Measurements from ENCODE around the gene OR2Y1.

OR2Y1 gene

DNA sequence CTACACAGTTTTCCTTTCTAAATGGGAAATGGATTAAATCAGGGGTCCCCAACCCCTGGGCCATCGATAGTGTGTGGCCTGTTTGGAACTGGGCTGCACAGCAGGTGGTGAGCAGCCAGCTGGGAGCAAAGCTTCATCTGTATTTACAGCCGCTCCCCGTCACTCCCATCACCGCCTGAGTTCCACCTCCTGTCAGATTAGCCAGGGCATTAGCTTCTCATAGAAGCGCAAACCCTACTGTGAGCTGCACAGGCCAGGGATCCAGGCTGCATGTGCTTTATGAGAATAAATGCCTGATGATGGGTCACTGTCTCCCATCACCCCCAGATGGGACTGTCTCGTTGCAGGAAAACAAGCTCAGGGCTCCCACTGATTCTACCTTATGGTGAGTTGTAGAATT is 49.3 kb downstream of the OR2Y1 start:
- DNase-seq (ENCODE audit: low read depth): no peak
- TF ChIP-seq, protein P1, sequence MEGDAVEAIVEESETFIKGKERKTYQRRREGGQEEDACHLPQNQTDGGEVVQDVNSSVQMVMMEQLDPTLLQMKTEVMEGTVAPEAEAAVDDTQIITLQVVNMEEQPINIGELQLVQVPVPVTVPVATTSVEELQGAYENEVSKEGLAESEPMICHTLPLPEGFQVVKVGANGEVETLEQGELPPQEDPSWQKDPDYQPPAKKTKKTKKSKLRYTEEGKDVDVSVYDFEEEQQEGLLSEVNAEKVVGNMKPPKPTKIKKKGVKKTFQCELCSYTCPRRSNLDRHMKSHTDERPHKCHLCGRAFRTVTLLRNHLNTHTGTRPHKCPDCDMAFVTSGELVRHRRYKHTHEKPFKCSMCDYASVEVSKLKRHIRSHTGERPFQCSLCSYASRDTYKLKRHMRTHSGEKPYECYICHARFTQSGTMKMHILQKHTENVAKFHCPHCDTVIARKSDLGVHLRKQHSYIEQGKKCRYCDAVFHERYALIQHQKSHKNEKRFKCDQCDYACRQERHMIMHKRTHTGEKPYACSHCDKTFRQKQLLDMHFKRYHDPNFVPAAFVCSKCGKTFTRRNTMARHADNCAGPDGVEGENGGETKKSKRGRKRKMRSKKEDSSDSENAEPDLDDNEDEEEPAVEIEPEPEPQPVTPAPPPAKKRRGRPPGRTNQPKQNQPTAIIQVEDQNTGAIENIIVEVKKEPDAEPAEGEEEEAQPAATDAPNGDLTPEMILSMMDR (conservative IDR thresholded peaks at IDR 0.05; ENCODE audit: low read depth, low read length): no peak
- H3K4me3 ChIP-seq (ENCODE audit: low read depth, low read length): no peak overlapping the region

DNA sequence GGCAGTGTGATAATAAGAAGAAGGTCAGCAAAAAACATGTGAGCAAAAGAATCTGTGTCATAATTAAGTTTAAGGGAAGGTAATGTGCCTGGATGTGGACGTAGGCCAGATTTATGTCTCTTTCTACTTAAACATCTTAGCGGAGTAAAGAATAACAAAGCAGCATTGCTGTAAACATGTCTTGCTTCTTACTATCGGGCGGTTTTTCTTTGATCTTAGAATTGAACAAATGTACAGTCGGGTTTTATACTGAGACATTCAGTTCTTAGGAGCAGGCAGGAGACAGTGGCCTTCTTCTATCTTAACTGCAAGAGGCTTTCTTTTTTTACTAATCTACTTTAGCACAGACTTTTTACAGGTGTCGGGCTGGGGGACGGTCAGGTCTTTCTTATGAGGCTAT is 50.1 kb downstream of the OR2Y1 start:
- DNase-seq (ENCODE audit: low read depth): no peak
- TF ChIP-seq, protein P1 (conservative IDR thresholded peaks at IDR 0.05; ENCODE audit: low read depth, low read length): no peak
- H3K4me3 ChIP-seq (ENCODE audit: low read depth, low read length): no peak overlapping the region
